ENCODE results near the gene PALM2AKAP2.

The PALM2AKAP2 gene

GRCh38 chr9:109779711-109780452 is at the start of gene PALM2AKAP2:
PALM2AKAP2 (plus strand) TSS chr9:109780198; CDS start chr9:109780489, 291 bp downstream.
- no peak for DNase-seq

GRCh38 chr9:109730228-109730627 is 49.8 kb upstream of the PALM2AKAP2 start:
- DNase-seq = no peak

DNA sequence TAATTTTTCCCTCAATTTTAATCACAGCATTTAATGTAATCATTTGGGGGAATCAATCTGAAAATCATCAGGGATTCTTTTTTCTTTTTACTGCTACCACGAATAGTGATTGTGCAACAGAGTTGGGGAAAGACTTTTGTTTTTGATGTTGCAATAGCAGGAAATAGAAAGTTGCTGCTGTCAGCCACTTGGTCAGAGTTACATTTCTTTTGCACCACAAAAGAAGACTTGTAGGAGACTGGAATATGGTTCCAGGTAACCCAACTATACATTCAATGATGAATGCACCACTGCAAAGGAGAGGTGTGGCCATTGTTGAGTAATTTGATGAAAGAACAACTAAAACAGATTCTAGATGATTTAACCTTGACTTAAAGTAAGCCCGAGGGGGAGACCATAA is 46.3 kb upstream of the PALM2AKAP2 start:
- DNase-seq = no peak

DNA sequence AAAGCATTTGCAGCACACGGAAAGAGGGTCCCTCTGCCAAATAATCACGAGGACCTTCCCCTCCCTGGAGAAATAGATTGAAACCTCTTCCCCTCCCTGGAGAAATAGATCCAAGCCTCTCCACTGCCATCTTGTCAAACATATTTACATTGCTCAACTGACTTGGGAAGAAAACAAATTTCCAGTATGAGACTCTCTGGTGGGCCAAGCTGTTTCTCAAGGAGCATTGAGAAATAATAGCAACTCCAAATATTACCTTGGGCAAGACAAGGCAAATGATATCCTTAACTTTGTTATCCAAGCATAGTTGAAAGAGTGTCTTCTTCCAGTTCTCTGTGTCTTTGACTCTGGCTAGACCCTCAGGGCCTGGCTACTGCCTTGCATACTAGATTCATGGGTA is 45.2 kb upstream of the PALM2AKAP2 start:
- DNase-seq = no peak

DNA sequence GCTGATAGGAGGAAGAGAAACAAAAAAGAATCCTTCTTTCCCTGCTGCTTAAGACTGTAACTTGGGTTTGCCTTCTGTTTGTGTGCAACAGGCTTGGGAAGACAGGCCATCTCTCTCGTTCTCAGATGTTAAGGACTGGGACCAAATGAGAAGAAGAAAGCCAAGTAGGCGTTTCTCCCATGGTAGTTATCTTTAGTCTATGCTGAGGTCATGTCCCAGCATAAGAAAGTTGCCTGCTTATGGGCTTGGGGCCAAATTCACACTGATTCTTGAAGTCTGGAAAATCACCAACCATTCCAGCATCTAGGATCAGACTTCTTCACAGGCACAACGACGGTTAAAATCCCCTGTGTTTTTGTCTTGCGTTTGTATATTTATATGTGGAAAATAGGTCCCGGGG is 44.2 kb upstream of the PALM2AKAP2 start:
- no peak for DNase-seq

- DNase-seq = no peak
Observed at GRCh38 chr9:109737295-109737694, 42.7 kb upstream of the PALM2AKAP2 start.

DNA sequence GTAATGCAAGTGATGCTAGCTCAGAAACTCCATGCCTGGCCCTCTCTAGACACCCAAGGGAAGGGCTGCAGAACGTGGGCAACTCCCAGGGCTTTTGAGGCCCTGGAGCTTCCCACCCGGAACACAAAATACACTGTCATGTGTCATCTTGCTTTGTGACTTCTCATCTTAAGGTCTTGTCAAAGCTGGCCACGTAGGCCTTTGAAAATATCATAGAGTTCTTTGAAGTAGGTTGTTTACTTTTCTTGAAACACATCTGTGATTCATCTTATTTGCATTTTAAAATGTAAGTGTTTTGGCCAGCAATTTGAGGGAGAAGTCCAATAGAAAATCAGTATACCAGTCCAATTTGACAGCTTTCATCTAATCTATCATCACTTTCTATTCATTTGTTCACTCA is 40.2 kb upstream of the PALM2AKAP2 start:
- no peak for DNase-seq

GRCh38 chr9:109742776-109743348 is 37.1 kb upstream of the PALM2AKAP2 start:
- no peak for DNase-seq

DNA sequence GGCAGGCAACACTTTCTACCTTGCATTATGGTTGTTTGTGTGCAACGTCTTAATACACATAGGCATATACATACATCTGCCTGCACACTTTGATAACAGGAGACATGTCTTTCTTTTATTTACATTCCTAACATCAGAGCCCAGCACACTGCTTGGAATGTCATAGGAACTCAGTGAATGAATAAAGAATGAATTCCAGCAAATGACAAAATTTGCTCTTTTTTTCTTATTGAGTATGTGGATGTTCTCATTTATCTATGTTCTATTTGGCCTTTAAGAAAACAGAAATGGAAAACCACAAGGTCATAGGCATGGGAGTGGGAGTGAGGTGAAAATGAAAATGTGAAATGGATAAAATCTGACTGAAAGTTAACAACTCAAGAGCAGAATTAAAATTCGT is 36.3 kb upstream of the PALM2AKAP2 start:
- DNase-seq = no peak

DNA sequence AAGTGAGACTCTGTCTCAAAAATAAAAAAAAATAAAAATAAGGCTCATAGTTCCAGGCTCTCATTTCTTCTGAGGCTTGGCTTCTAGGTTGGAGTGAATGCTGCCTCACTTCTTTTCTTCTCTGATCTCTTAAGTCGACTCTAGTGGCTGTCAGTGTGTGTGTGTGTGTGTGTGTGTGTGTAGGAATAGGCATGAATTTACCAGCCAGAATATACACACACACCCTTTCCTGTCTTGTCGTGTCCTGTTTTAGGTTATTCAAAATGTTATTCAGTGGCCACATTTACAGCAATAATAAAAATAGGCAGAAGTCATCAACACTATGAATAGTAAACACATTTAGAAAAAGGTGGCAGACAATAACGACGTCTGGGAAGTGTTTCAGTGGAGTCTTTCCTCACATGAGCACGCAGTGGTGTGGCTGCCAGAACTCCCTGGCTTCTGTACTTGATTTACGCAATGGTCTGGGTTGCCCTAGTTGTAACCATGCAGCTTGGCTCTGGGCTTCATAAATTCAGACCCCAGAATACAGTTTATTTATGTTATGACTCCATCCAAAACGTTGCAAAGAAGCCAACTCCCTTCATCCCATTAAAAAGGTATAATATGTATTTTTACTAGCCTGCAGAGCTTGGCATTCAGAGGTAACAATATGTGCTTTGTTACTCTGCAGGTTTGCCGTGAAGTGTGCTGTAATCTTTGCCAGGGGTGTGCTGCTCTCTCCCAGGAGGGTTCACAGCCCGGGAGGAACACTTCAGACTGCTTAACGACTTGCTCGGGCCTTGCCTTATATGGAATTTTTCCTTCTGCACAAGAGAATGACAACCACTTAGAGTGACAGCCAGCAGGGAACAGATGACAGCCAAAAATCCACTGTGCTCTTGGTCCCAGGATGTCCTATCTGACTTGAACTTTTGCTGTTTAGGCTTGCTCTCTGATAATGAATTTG is 34.4 kb upstream of the PALM2AKAP2 start:
- no peak for DNase-seq

- DNase-seq = no peak
Observed at GRCh38 chr9:109751253-109751652, 28.7 kb upstream of the PALM2AKAP2 start.

DNA sequence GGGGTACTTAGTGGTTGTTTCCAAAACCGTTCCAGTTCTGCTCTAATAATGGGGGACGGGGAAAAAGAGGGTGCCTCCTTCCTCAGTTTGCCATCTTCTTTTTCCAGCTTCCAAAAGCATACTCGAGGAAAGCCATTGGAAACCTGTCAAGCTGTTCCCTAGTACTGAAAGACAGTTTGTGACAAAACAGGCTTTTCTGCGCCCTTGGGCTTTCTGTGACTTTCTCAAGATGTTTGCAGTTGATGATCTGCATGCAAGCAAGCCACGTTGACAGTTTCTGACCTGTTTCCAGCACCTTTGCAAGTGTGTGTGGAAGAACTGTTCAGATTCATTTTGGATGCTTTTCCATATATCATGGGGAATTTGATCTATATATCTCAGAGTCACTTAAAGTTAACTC is 26.7 kb upstream of the PALM2AKAP2 start:
- no peak for DNase-seq

DNA sequence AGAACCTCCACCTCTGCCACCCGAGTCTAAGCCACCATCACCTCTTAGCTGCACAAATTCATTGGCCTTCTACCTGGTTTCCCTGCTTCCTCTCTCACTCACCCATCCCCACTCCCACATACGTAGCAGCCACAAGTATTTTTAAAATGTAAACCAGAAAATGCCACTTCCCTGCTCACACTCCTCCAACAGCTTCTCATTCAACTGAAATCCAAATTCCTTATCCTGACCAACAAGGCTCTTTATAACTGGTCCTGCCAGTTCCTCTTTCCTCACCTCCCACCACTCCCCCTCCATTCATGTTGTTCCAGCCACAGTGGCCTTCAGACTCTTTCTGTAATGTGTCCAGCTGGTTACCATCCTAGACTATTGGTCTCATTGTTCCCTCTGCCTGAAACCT is 25.0 kb upstream of the PALM2AKAP2 start:
- DNase-seq = no peak

GRCh38 chr9:109759589-109759988 is 20.4 kb upstream of the PALM2AKAP2 start:
- no peak for DNase-seq

GRCh38 chr9:109765278-109765677 is 14.7 kb upstream of the PALM2AKAP2 start:
- DNase-seq = no peak

GRCh38 chr9:109765830-109766229 is 14.2 kb upstream of the PALM2AKAP2 start:
- DNase-seq = no peak

- no peak for DNase-seq
Observed at GRCh38 chr9:109766351-109766750, 13.6 kb upstream of the PALM2AKAP2 start.

GRCh38 chr9:109767404-109767803 is 12.6 kb upstream of the PALM2AKAP2 start:
- no peak for DNase-seq

GRCh38 chr9:109767814-109768213 is 12.2 kb upstream of the PALM2AKAP2 start:
- DNase-seq = no peak

DNA sequence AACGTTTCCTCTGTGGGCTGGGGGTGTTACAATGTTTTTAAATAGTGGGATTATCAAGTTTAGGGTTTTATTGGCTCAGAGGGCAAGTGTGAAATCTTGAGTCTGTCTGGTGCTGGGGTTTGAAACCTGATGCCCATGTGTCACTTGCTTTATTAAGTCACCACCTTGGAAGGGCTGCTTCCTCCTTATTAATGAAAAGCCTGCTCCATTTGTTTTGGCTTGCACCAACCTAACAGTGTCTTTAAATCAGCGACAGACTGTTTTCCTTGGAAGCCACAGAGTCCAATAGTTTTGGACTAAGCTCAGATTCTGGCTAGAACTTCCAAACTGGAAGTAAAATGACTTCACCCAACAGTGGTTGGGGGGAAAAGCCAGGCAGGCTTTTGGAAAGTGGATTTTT is 10.7 kb upstream of the PALM2AKAP2 start:
- DNase-seq = no peak

DNA sequence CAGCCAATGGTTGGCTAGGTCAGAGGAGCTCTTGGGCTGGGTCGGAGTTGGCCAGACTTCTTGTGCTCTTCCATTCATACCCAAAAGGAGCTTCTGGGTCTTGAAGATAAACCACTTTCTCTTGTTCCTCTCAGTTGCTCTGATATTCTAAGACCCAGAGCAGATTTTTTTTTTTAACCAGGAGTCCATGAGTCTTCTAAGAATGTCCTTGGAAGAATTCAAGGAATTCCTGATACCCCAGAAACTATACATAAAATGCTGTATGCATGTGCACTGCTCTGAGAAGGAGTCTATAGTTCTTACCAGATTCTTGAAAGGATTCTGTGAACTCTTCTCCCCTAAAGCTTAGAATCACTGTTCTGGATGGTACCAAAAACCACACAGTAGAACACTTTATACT is 9.9 kb upstream of the PALM2AKAP2 start:
- no peak for DNase-seq

- DNase-seq = no peak
Observed at GRCh38 chr9:109771087-109771486, 8.9 kb upstream of the PALM2AKAP2 start.

GRCh38 chr9:109771796-109772531 is 8.0 kb upstream of the PALM2AKAP2 start:
- no peak for DNase-seq
